Measurements from ENCODE around the gene YPEL3.

YPEL3 gene

GRCh38 chr16:30092373-30093010 is 3.5 kb downstream of the YPEL3 start:
- no peak for DNase-seq (ENCODE audit: low read depth, low spot score)
- ChIA-PET POLR2A (interaction anchor here (1.0 to 3.3 kb wide), 3 partner anchors 12 to 26 kb away, joined by 4 to 24 read pairs (median 10); partner anchors contain the start of gene ALDOA), CTCF (interaction anchor here (0.7 to 6.9 kb wide), 23 partner anchors 8 to 537 kb away, joined by 3 to 100 read pairs (median 7); partner anchors contain the start of genes ALDOA, DCTPP1, INO80E and PPP4C)
- H3K4me3 ChIP-seq (ENCODE audit: low read depth, low read length), result peak overlapping the region; percentile 56
- peak; percentile 75 for TF ChIP-seq CTCF (IDR thresholded peaks at IDR 0.05; ENCODE audit: insufficient read depth, low read length, missing control alignments)

GRCh38 chr16:30091474-30092372 is 4.3 kb downstream of the YPEL3 start, which contains the start of gene TBX6:
TBX6 (minus strand) TSS chr16:30091924; CDS start chr16:30091193, 731 bp downstream.
- H3K4me3 ChIP-seq (ENCODE audit: low read depth, low read length), result peak within 1 kb of the TSS; percentile 56
- peak; percentile 16 for DNase-seq (ENCODE audit: low read depth, low spot score)
- CTCF ChIA-PET, result interaction anchor here (0.7 to 6.9 kb wide), 32 partner anchors 8 to 605 kb away, joined by 3 to 100 read pairs (median 5); partner anchors contain the start of genes ALDOA, DCTPP1, INO80E and PPP4C
- POLR2A ChIA-PET, result interaction anchor here (0.7 to 3.3 kb wide), 6 partner anchors 11 to 279 kb away, joined by 3 to 24 read pairs (median 4); partner anchors contain the start of gene ALDOA
- TF ChIP-seq CTCF (IDR thresholded peaks at IDR 0.05; ENCODE audit: insufficient read depth, low read length, missing control alignments), result peak; percentile 84

- POLR2A ChIA-PET, result interaction anchor here (0.9 to 3.3 kb wide), 4 partner anchors 10 to 280 kb away, joined by 3 to 24 read pairs (median 7); partner anchors contain the start of gene ALDOA
- CTCF ChIA-PET, result interaction anchor here (0.7 to 6.9 kb wide), 22 partner anchors 10 to 606 kb away, joined by 3 to 100 read pairs (median 6); partner anchors contain the start of genes ALDOA, PPP4C, TBC1D10B and ZNF771
- no peak for TF ChIP-seq CTCF (IDR thresholded peaks at IDR 0.05; ENCODE audit: insufficient read depth, low read length, missing control alignments)
- DNase-seq (ENCODE audit: low read depth, low spot score), result no peak
- no peak overlapping the region for H3K4me3 ChIP-seq (ENCODE audit: low read depth, low read length)
Observed at GRCh38 chr16:30090610-30091331, 5.2 kb downstream of the YPEL3 start.

GRCh38 chr16:30088832-30089624 is 7.0 kb downstream of the YPEL3 start:
- POLR2A ChIA-PET, result interaction anchor here (1.0 to 1.2 kb wide), 2 partner anchors 24 to 32 kb away, joined by 3 to 4 read pairs; partner anchors contain the start of gene ALDOA
- no peak for TF ChIP-seq CTCF (IDR thresholded peaks at IDR 0.05; ENCODE audit: insufficient read depth, low read length, missing control alignments)
- CTCF ChIA-PET, result interaction anchor here (0.7 to 6.9 kb wide), 5 partner anchors 10 to 534 kb away, joined by 3 to 100 read pairs (median 6); partner anchors contain the start of gene PPP4C
- DNase-seq (ENCODE audit: low read depth, low spot score), result no peak
- H3K4me3 ChIP-seq (ENCODE audit: low read depth, low read length), result no peak overlapping the region

GRCh38 chr16:30088237-30088831 is 7.7 kb downstream of the YPEL3 start:
- ChIA-PET CTCF (interaction anchor here (6.9 kb wide), 1 partner anchor 10 kb away, joined by 100 read pairs; the partner anchor contains the start of gene PPP4C), POLR2A (interaction anchor here (1.1 to 1.2 kb wide), 2 partner anchors 9 to 23 kb away, joined by 4 to 5 read pairs; partner anchors contain the start of gene ALDOA)
- DNase-seq (ENCODE audit: low read depth, low spot score), result no peak
- no peak for TF ChIP-seq CTCF (IDR thresholded peaks at IDR 0.05; ENCODE audit: insufficient read depth, low read length, missing control alignments)
- H3K4me3 ChIP-seq (ENCODE audit: low read depth, low read length), result no peak overlapping the region
